T-helper 17 cell (primary cell): ENCODE data around the gene RALY. TPM values are rescaled to one million over a fixed set of nuclear protein-coding genes. Genes with fewer than 3 reads are reported as not detected.
A peak's percentile ranks its signal among the peaks of the same experiment; 100 is the strongest.

Source experiments
- ATAC-seq: fragments of 150-1000 bp; cut with Tn5 transposase; 2 replicates; pipeline ENCODE4 v1.10.0; 2021; ENCODE audit warnings: mild to moderate bottlenecking, moderate library complexity
- DNase-seq, 3 donors: peaks; one replicate each; pipeline versions ENCODE4 v3.0.0 to v3.0.0-alpha.2; 2020 to 2021
- H3K9me3 ChIP-seq: one replicate; pipeline ENCODE4 v1.7.0; 2013; ENCODE audit warnings: low read length, mild to moderate bottlenecking; ENCODE audit not compliant: control insufficient read depth, poor library complexity, severe bottlenecking
- H3K27ac Mint-ChIP-seq: one replicate; pipeline ENCODE4 v1.8.0; 2022; ENCODE audit warnings: mild to moderate bottlenecking, moderate library complexity, mixed read lengths
- H3K27me3 Mint-ChIP-seq: one replicate; pipeline ENCODE4 v1.8.0; 2022; ENCODE audit warnings: mixed read lengths
- H3K36me3 Mint-ChIP-seq: one replicate; pipeline ENCODE4 v1.8.0; 2022; ENCODE audit warnings: low read depth, mixed read lengths
- H3K4me1 Mint-ChIP-seq: one replicate; pipeline ENCODE4 v1.8.0; 2022; ENCODE audit warnings: mild to moderate bottlenecking, mixed read lengths
- H3K4me3 Mint-ChIP-seq: one replicate; pipeline ENCODE4 v1.8.0; 2022; ENCODE audit warnings: mild to moderate bottlenecking, moderate library complexity, mixed read lengths
- total RNA-seq, 4 donors: library from RNA in 2 of 4; stranded (reverse) in 2 of 4; gene quantifications; one replicate each; pipeline ENCODE4 v1.2.3 and lab custom pipeline; 2022 to 2026

RALY gene
- total RNA-seq, 2 donors from 2014 or later, result 120 to 137 TPM

DNA sequence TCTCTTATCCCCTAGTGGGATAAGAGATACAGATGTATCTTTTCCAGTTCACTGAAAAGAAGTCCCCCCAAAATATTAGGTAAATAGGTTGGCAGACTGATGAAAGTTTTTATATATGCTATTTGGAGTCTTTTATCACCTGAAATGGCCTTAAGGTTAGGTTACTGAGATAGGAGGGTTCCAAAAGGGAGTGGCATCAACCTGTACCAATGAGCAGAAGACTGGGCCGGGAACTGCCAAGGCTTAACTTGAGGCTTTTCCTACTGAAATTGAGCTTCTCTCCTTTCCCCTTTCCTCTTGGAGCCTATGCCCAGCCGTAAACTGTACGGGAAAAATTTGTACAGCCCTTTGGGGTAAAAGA, 76.3 kb downstream of the RALY start:
- Mint-ChIP-seq H3K4me3 (no peak overlapping the region), H3K36me3 (no peaks in the 10 kb centered on the region), H3K27me3 (no peaks in the 10 kb centered on the region), H3K27ac (peak overlapping the region; percentile 11), H3K4me1 (peaks cover 40% of the 10 kb centered on the region)
- DNase-seq (no peak), ATAC-seq (no peak)
- H3K9me3 ChIP-seq, result no peaks in the 10 kb centered on the region

DNA sequence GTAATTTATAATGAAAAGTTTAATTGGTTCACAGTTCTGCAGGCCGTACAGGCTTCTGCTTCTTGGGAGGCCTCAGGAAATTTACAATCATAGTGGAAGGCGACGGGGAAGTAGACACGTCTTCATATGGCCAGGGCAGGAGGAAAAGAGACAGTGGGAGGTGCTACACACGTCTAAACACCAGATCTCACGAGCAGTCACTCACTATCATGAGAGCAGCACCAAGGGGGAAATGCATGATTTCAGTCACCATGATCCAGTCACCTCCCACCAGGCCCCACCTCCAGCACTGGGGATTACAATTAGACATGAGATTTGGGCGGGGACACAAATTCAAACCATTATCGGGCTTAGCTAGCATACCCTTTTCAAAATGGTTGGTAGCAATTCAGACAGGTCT, 77.1 kb downstream of the RALY start:
- no peaks in the 10 kb centered on the region for H3K9me3 ChIP-seq
- Mint-ChIP-seq H3K4me3 (no peak overlapping the region), H3K36me3 (no peaks in the 10 kb centered on the region), H3K27me3 (no peaks in the 10 kb centered on the region), H3K27ac (peak overlapping the region; percentile 53), H3K4me1 (peaks cover 35% of the 10 kb centered on the region)
- no peak for ATAC-seq
- DNase-seq, result no peak

DNA sequence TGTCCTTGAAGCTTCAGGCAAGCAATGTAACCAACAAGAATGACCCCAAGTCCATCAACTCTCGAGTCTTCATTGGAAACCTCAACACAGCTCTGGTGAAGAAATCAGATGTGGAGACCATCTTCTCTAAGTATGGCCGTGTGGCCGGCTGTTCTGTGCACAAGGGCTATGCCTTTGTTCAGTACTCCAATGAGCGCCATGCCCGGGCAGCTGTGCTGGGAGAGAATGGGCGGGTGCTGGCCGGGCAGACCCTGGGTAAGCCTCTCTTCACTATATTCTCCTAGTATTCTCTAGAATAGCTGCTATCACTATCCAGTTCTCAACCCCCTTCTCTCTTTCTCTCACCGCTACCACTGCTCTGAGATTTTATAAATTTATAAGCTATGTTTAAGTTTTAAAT, 78.4 kb downstream of the RALY start:
- DNase-seq (no peak), ATAC-seq (no peak)
- peaks cover 29% of the 10 kb centered on the region for H3K4me1 Mint-ChIP-seq
- H3K9me3 ChIP-seq, result no peaks in the 10 kb centered on the region
- peaks cover 2% of the 10 kb centered on the region for H3K36me3 Mint-ChIP-seq
- H3K27me3 Mint-ChIP-seq, result no peaks in the 10 kb centered on the region
- peak overlapping the region; percentile 53 for H3K27ac Mint-ChIP-seq
- no peak overlapping the region for H3K4me3 Mint-ChIP-seq

DNA sequence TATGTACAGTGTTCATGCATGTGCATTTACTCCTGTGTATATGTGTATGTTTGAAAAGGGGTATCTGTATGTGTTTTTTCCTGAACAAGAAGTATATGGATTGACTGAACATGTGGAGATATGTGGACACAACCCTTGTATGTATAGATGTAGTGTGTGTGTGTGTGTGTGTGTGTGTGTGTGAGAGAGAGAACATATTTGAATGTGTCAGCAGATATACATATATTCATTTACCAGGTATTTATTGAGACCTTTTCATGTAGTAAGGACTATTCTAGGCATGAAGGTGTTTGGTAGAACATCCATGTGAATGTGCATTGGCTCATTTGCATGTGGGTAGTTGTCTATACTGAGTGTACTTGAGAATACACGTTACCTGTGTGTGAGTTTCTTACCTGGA, 79.1 kb downstream of the RALY start:
- no peak for DNase-seq
- peak overlapping the region; percentile 29 for H3K27ac Mint-ChIP-seq
- peaks cover 28% of the 10 kb centered on the region for H3K4me1 Mint-ChIP-seq
- no peak for ATAC-seq
- peaks cover 2% of the 10 kb centered on the region for H3K36me3 Mint-ChIP-seq
- H3K9me3 ChIP-seq, result no peaks in the 10 kb centered on the region
- no peaks in the 10 kb centered on the region for H3K27me3 Mint-ChIP-seq
- H3K4me3 Mint-ChIP-seq, result no peak overlapping the region

DNA sequence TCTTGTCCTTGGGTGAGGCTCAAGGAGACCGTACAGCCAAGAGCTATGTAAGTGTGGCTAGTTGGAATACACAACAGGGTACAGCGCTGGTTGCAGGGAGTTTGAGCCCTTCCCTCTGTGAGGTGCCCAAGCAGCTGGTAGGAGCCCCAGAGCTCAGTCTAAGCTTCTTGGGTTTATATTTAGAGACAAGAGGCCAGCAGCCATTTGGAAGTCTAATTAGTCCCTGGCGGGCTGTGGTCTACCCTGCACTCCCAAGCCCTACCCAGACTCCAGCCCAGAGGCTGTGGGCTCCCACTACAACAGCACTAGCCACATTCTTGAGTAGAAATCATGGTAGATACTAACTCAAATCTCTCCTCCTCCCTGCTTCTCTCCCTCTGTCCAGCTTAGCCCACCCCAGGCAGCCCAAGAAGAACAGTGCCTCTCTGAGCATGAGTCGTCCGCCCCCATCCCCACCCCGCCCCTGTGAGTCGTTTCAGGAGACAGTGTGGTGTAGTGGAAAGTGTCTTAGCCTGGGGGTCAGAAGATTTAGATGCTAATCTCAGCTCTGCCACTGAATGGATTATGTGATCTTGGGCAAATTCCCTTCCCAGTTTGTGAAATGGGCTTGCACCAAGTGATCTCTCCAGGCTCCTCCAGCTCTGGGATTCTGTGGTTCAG, 80.5 kb downstream of the RALY start:
- H3K9me3 ChIP-seq, result no peaks in the 10 kb centered on the region
- Mint-ChIP-seq H3K27ac (no peak overlapping the region), H3K4me3 (no peak overlapping the region), H3K4me1 (peaks cover 21% of the 10 kb centered on the region), H3K36me3 (peaks cover 2% of the 10 kb centered on the region), H3K27me3 (no peaks in the 10 kb centered on the region)
- no peak for ATAC-seq
- no peak for DNase-seq

DNA sequence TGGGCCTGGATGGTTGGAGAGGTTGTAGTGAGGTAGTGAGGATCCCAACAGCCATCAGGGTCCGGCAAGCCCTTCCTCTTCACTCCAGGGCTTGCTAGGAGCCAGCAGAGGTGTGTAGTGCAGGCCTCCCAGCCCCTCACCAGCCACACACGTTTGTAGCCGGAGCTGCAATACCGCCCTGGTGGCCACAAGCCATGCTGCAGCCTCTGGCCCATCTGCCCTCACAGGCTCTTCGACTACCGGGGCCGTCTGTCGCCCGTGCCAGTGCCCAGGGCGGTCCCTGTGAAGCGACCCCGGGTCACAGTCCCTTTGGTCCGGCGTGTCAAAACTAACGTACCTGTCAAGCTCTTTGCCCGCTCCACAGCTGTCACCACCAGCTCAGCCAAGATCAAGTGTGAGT, 81.9 kb downstream of the RALY start:
- Mint-ChIP-seq H3K27ac (peak overlapping the region; percentile 39), H3K4me3 (no peak overlapping the region), H3K4me1 (peaks cover 20% of the 10 kb centered on the region), H3K27me3 (no peaks in the 10 kb centered on the region), H3K36me3 (peaks cover 3% of the 10 kb centered on the region)
- H3K9me3 ChIP-seq, result no peaks in the 10 kb centered on the region
- DNase-seq (no peak), ATAC-seq (no peak)

DNA sequence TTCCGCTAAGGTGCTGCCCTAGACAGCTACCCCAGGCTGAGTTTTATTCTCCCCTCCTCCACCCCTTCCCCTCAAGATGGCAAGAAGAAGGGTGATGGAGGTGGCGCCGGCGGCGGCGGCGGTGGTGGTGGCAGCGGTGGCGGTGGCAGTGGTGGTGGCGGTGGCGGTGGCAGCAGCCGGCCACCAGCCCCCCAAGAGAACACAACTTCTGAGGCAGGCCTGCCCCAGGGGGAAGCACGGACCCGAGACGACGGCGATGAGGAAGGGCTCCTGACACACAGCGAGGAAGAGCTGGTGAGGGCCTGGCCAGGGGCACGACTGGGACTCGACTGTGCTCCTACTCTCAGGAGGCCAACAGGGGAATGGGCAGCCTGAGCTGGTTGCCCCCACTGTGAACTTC, 83.2 kb downstream of the RALY start:
- no peaks in the 10 kb centered on the region for H3K9me3 ChIP-seq
- DNase-seq (no peak), ATAC-seq (no peak)
- H3K27me3 Mint-ChIP-seq, result no peaks in the 10 kb centered on the region
- H3K4me1 Mint-ChIP-seq, result peaks cover 26% of the 10 kb centered on the region
- H3K27ac Mint-ChIP-seq, result no peak overlapping the region
- H3K36me3 Mint-ChIP-seq, result peaks cover 8% of the 10 kb centered on the region
- H3K4me3 Mint-ChIP-seq, result no peak overlapping the region

DNA sequence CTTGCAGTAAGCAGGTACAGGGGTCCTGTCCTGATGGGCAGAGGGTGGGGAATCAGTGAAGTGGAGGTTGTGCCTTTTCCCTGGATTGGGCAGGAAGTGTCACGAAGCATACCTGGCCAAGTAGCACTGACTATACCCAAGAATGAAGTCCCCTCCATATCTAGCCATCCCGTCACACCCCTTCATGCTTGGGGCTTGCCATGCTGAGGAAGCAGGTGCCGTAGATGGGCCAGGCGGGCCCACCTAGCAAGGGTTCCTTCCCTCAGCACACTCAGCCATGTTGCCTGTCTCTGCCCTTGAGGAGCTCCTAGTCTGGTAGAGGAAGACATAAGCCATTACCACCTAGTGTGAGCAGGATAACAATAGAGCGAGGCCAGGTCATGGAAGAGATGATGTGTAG, 84.8 kb downstream of the RALY start:
- no peak for DNase-seq
- Mint-ChIP-seq H3K27ac (peak overlapping the region; percentile 88), H3K4me1 (peaks cover 20% of the 10 kb centered on the region), H3K4me3 (no peak overlapping the region), H3K36me3 (peaks cover 8% of the 10 kb centered on the region), H3K27me3 (no peaks in the 10 kb centered on the region)
- no peaks in the 10 kb centered on the region for H3K9me3 ChIP-seq
- ATAC-seq, result no peak

DNA sequence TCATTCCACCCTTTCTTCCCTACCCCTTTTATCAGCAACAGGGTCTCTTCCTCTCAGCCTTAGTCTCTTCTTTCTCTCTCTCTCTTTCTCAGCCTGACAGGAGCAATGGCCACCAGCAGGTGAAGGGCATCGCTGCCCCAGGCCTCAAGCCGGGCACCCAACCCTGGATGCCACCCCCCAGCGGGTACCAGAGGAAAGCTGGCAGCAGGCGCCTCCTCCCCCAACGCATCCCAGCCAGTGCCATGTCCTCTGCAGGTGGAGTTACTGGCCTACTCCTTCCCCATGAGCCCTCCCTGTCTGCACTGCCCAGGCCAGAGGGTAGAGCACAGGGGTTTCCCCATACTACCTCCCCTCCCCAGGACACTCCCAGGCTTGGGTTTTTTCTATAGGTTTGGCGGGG, 86.1 kb downstream of the RALY start:
- Mint-ChIP-seq H3K27me3 (no peaks in the 10 kb centered on the region), H3K27ac (peak overlapping the region; percentile 88), H3K4me3 (no peak overlapping the region), H3K36me3 (peaks cover 8% of the 10 kb centered on the region), H3K4me1 (peaks cover 23% of the 10 kb centered on the region)
- DNase-seq, result no peak
- no peak for ATAC-seq
- H3K9me3 ChIP-seq, result no peaks in the 10 kb centered on the region

DNA sequence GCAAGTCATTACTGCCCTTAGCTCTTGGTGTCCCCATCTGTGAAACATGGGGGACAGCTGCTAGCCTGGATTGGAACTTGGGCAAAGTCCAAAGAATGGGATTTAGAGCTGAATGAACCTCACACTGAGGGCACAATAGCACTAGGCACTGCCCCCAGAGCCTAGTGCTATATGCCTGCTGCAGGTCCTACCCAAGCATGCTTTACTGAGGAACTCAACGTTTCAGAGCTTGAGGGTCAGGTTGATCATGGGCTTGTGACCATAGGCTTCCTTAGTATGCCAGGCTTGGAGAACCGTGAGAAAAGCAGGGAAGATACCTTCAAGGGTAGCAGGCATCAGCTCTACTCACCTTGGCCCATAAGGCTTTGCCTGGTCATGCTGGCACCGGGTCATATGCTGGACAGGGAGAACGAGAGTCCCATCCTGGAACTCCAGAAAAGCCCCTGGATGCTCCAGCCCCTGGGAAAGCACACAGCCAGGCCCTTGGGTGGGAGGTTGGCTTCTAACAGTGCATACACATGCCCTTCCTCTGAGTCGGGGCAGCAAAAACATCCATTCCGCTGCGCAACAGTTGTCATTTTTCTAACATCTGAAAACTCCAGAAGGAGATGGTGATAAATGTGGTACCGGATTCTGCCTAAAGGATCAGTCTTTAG, 88.6 kb downstream of the RALY start:
- H3K4me1 Mint-ChIP-seq, result peaks cover 30% of the 10 kb centered on the region
- H3K27me3 Mint-ChIP-seq, result no peaks in the 10 kb centered on the region
- no peak for DNase-seq
- H3K27ac Mint-ChIP-seq, result peak overlapping the region; percentile 88
- no peak for ATAC-seq
- H3K36me3 Mint-ChIP-seq, result peaks cover 12% of the 10 kb centered on the region
- no peaks in the 10 kb centered on the region for H3K9me3 ChIP-seq
- no peak overlapping the region for H3K4me3 Mint-ChIP-seq

DNA sequence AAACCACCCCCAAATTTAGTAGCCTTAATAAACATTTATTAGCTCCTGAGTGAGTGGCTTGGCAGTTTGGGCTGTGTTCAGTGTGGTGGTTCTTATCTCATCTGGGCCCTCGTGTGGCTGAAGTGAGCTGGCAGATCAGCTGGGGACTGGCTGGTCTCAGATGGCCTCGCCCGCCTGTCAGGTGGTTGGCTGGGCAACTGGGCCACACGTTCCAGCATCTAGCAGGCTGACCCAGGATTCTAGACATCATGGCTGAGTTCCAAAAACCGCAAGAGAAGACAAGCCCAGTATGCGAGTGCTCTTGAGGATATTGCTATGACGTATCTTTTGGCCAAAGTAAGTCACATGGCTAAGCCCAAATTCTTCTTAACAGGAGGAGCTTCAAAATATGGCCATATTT, 89.4 kb downstream of the RALY start:
- no peak for DNase-seq
- ATAC-seq, result no peak
- no peaks in the 10 kb centered on the region for H3K27me3 Mint-ChIP-seq
- peaks cover 33% of the 10 kb centered on the region for H3K4me1 Mint-ChIP-seq
- H3K4me3 Mint-ChIP-seq, result no peak overlapping the region
- peaks cover 12% of the 10 kb centered on the region for H3K36me3 Mint-ChIP-seq
- no peaks in the 10 kb centered on the region for H3K9me3 ChIP-seq
- peak overlapping the region; percentile 87 for H3K27ac Mint-ChIP-seq

DNA sequence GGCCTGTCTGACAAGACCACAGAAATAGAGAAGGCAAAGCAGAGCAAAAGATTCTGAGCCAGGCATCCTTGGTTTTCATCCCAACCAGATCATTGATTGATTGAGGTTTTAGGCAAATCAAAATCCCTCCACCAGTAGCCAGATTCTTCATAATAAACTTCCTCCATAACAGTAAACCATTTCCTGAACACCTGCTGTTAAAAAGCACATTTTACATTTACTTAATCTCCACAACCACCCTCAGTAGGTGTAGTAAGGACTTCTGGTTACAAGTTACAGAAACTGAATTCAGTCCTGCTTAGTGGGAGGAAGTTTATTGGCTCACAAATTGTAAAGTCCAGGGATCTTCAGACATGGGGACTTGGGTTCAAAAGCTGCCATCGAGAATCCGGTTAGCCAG, 90.1 kb downstream of the RALY start:
- Mint-ChIP-seq H3K4me3 (peak overlapping the region; percentile 66), H3K36me3 (peaks cover 12% of the 10 kb centered on the region), H3K4me1 (peaks cover 32% of the 10 kb centered on the region), H3K27me3 (no peaks in the 10 kb centered on the region), H3K27ac (peak overlapping the region; percentile 87)
- ATAC-seq (no peak), DNase-seq (no peak)
- H3K9me3 ChIP-seq, result no peaks in the 10 kb centered on the region

DNA sequence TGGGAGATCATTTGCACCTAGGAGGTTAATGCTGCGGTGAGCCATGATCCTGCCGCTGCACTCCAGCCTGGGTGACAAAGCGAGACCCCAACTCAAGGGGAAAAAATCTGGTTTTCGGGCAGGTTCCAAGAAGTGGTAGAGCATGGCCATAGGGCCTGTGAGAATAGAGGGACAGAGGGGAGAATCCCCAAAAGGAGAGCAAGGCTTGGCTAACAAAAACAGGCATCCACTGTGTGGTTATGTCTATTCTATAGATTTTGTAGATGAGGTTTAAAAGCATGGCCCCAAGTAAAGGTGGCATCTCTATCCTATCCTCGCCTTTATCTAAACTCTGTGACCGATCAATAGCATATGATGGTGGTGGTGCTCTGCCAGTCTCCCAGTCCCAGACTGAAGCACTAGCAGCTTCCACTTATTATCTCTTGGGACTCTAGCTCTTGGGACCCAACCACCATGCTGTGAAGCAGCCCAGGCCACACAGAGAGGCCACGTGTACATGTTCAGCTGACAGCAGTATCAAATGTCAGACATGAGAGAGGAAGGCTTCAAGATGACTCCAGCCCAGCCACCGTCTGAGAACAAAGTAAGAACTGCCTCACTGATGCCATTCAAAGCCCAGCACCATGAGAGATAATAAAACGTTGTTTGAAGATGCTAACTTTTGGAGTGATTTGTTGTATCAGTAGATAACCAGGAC, 90.7 kb downstream of the RALY start:
- no peak for ATAC-seq
- Mint-ChIP-seq H3K27me3 (no peaks in the 10 kb centered on the region), H3K4me1 (peaks cover 31% of the 10 kb centered on the region), H3K4me3 (peak overlapping the region; percentile 66), H3K27ac (peak overlapping the region; percentile 87), H3K36me3 (peaks cover 12% of the 10 kb centered on the region)
- DNase-seq, result no peak
- H3K9me3 ChIP-seq, result no peaks in the 10 kb centered on the region
